Epithelial cell of prostate (primary cell): ENCODE measurements around the gene TMEM163.
"Not testable (repeated sequence)": the region's sequence is repeated elsewhere in the genome, so short reads cannot be mapped to it uniquely, and the experiment has no call there.

Source experiments
- DNase-seq: peaks from one replicate; pipeline ENCODE4 v3.0.0-alpha.2; 2011; ENCODE audit warnings: low read depth, low spot score
- H3K27ac ChIP-seq: fragments of 450-650 bp; 2 replicates; pipeline ENCODE4 v1.5.1; 2017; ENCODE audit warnings: mild to moderate bottlenecking

TMEM163 gene

GRCh38 chr2:134718817-134719814 is at the start of gene TMEM163:
TMEM163 (minus strand) TSS chr2:134719000.
- no peak within 1 kb of the TSS for H3K27ac ChIP-seq
- DNase-seq = no peak

- no peak for DNase-seq
- no peak overlapping the region for H3K27ac ChIP-seq
These were observed 47.8 kb upstream of the TMEM163 start for GRCh38 chr2:134766583-134766982.

DNA sequence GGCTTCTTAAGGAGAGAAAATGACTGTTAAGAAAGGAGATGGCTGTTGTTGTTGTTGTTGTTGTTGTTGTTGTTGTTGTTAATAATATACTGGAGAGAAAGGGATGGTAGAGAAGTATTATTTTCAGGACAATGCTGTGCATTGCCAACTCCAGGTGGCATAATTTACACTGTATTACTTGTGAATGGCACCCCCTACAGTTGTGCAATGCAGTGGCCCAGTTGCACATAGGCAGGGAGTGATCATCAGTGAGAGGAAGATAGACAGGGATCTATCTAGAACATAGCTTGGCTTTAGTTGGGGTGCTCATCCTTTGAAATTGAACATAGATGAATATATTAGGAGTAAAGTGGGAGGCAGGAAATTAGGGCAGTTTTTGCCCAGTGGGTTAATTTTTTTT is 47.2 kb upstream of the TMEM163 start:
- no peak overlapping the region for H3K27ac ChIP-seq

DNA sequence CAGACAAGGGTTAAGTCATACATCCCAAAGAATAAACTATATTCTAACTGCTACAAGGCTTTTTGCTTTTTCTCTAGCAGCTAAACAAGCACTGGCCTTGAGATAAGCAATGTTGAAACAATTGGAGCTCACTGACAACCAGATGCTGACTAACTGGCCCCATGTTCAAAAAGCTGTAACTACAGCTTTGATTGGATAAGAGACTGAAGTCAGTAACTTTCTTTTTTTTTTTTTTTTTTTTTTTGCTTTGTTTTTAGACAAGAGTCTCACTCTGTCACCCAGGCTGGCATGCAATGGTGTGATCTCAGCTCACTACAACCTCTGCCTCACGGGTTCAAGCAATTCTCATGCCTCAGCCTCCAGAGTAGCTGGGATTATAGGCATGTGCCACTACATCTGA is 45.4 kb upstream of the TMEM163 start:
- DNase-seq = no peak
- no peak overlapping the region for H3K27ac ChIP-seq

More for the DNA sequence above, 47.2 kb upstream of the TMEM163 start:
- no peak for DNase-seq

GRCh38 chr2:134763164-134763710 is 44.4 kb upstream of the TMEM163 start:
- no peak for DNase-seq
- H3K27ac ChIP-seq = no peak overlapping the region

DNA sequence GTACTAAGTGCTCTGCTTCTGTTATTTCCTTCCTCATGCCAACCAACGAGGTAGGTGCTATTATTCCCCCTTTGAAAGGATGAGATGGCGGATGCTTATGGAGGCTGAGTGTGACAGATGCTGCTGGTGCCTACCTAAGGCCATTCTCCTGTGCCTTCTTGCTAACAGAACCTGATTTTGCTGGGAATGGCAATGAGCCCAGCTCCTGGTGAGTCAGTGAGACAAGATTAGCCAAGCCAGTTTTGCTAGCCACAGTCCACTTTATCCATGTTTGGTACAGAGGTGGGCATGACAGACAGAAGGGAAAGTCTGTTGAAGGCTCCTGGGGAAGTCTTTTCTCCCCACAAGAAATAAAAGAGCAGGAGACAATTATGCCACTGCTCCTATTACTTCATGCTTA is 43.7 kb upstream of the TMEM163 start:
- DNase-seq = no peak
- H3K27ac ChIP-seq = no peak overlapping the region

- DNase-seq = no peak
- no peak overlapping the region for H3K27ac ChIP-seq
These were observed 41.6 kb upstream of the TMEM163 start for GRCh38 chr2:134760385-134760784.

GRCh38 chr2:134758633-134759032 is 39.8 kb upstream of the TMEM163 start:
- DNase-seq = no peak
- H3K27ac ChIP-seq = no peak overlapping the region

- DNase-seq, H3K27ac ChIP-seq: not testable (repeated sequence)
These were observed 33.2 kb upstream of the TMEM163 start for GRCh38 chr2:134751981-134752380.

- H3K27ac ChIP-seq = no peak overlapping the region
These were observed 26.7 kb upstream of the TMEM163 start for GRCh38 chr2:134745546-134745945.

DNA sequence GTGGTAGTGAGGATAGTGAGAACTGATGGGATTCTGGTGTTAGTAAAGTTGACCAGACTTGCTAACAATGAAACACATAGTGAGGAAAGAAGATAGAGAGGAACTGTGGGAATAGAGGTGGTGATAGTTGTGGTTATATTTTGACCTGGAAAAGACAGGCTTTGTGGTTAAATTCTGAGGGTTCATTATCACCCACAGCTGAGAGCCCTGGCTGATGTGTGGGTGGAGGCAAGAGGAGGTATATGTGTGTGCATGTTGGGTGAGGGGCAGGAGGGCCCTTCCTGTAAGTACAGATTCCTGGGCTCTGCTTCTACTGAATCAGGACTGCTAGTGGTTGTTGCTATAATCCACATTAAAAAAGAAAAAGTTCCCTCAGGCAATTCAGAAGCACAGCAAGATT is 26.2 kb upstream of the TMEM163 start:
- DNase-seq = no peak

More at GRCh38 chr2:134745546-134745945, 26.7 kb upstream of the TMEM163 start:
- no peak for DNase-seq

DNA sequence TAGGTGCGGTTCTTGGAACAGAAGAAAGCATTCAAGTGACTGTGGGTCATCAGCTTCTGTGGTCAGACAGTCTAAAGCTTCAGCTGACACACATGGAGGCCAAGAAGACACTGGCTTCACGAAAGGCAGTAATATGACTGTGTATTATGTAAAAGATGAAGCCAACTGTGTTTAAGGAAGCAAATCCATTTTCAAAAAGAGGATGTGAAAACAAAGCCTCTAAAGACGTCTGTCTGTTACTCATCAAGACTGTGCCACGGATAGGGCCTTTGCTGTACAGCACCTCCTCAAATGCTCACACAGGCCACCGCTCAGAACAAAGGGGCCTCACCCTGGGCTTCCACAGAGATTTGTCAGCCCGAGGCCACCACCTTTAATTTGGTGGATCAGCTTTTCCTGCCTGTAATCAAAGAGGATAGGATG is 21.1 kb upstream of the TMEM163 start:
- H3K27ac ChIP-seq = no peak overlapping the region
- DNase-seq = no peak

More for the DNA sequence above, 26.2 kb upstream of the TMEM163 start:
- no peak overlapping the region for H3K27ac ChIP-seq

GRCh38 chr2:134739236-134739878 is 20.6 kb upstream of the TMEM163 start:
- H3K27ac ChIP-seq = no peak overlapping the region
- DNase-seq = no peak

DNA sequence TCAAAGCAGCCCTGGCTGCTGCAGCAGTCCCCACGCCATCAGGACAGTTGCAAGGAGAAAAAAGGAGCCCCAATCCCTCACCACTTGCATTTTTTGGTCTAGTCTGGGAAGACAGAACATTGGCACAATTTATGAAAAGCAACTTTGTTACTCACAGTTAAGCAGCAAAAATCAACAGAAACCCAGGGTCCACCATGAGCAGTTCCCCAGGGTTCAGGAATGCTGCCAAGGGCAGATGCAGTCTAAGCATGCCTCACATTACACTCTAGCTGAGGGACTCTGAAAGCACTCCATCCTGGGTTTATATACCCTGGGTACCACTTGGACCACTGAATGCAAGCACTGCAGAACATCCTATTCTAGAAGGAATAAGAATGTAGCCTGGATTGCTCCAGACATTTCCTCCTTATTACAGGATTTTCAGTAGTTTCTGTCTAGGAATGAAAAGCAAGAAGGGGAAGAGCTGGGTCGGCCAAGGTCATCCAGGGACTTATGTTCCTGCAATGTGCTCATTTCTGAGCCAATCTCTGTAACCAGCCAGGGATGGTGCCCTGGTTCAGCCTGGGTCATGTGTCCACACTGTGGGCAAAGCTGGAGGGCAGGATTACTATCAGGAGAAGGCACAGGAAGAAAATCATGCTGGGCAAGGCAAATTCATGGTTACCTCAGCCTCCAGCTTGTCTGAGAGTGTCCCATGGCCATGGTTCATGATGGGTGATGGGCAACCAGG is 19.5 kb upstream of the TMEM163 start:
- no peak overlapping the region for H3K27ac ChIP-seq
- no peak for DNase-seq

- DNase-seq = no peak
These were observed 18.9 kb upstream of the TMEM163 start for GRCh38 chr2:134737671-134738070.

GRCh38 chr2:134736167-134736880 is 17.5 kb upstream of the TMEM163 start:
- no peak overlapping the region for H3K27ac ChIP-seq
- no peak for DNase-seq

More at GRCh38 chr2:134737671-134738070, 18.9 kb upstream of the TMEM163 start:
- no peak overlapping the region for H3K27ac ChIP-seq

- no peak for DNase-seq
- no peak overlapping the region for H3K27ac ChIP-seq
These were observed 9.4 kb upstream of the TMEM163 start for GRCh38 chr2:134728163-134728562.

DNA sequence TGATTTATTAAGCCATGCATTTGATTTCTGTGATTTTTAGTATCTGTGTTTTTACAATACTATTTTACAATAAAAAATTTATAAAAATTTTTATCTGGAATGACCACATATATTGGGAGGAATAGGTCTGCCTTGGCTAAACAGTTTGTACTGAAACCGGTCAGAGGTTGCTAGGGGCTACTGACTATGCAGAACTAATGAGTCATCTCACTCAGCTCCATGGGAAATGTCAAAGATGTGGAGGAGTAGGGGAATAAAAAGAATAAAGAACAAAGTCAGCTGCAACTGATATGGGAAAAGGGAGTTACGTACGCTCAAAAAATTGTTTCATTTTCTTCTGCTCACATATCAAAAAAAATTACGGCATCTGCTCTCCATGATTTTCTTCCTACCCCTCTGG is 8.6 kb upstream of the TMEM163 start:
- no peak for DNase-seq
- no peak overlapping the region for H3K27ac ChIP-seq

DNA sequence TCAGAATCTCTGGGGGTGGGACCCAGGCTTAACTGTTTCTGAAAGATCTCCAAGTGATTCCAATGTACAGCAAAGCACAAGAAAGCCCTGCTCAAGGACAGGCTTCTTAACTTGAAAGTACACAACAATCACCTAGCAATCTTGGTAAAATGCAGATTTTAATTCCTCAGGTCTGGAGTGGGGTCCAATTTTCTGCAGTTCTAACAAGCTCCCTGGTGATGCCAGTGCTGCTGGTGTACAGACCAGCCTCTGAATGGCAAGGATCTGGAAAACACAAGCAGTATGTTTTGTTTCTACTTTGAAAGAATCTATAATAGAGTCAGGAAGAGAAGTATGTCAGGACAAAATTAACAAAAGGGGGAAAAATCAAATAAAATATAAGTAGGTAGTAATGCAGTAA is 7.8 kb upstream of the TMEM163 start:
- no peak for DNase-seq
- no peak overlapping the region for H3K27ac ChIP-seq

DNA sequence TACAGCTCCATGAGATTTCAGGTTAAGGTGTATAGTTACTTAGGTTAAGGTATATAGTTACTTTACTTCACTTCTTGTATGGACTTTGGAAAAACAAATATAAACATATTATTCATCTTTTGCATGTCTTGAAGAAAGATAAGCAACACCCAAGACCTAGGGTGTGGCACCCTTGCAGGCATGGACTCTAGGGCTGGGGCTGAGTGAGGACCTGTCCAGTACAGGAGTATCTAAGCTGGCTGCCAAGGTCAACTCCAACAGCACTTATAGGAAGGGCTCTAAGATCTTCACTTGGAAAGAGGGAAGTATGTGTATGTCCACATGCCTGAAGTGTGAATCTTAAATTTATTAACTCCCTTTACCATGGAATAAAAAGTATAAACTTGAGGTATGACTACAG is 7.1 kb upstream of the TMEM163 start:
- DNase-seq = no peak
- H3K27ac ChIP-seq = no peak overlapping the region
